ENCODE measurements around the gene FBN1. TPM values are rescaled to one million over a fixed set of nuclear protein-coding genes. Genes with fewer than 3 reads are reported as not detected.

The FBN1 gene
- polyA plus RNA-seq, 2 of the 4 experiments (the other 2 are of a cell fraction): 6.3 to 9.4 TPM

DNA sequence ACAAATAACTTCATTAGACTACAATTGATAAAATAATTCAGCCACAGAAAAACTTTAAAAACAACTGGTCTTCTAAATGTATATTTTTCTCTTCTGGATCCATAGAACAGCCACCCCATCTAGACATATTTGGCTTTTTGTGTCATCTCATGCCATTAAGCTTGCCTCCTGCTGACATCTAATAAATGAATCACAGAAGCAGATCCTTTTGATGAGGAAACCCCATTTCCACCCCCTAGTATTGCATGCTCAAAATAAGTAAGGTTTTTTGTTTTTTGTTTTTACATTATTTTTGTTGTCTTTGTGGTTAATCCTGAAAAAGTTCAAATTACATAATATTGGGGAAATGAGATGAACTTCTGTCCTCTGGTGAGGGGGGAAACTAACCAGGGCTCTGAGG, 219.5 kb downstream of the FBN1 start:
- CTCF ChIA-PET: interaction anchor here (0.7 kb wide), 1 partner anchor 430 kb away, joined by 3 read pairs; no protein-coding TSS in a partner anchor
- no peaks in the 10 kb centered on the region for H3K9me3 ChIP-seq
- TF ChIP-seq SMC3 (IDR thresholded peaks at IDR 0.05) (no peak), GATA3 (IDR thresholded peaks at IDR 0.05; ENCODE audit: borderline replicate concordance) (no peak), RAD21 (conservative IDR thresholded peaks at IDR 0.05 in 1 of 2, IDR thresholded peaks at IDR 0.05 in 1 of 2) (no peak), FOSL2 (IDR thresholded peaks at IDR 0.05) (no peak), FOSL2 (CRISPR knock-in tag; IDR thresholded peaks at IDR 0.05) (no peak), NPAS2 (CRISPR knock-in tag; IDR thresholded peaks at IDR 0.05; ENCODE audit: borderline replicate concordance) (no peak), EP300 (IDR thresholded peaks at IDR 0.05) (no peak), HOXB5 (CRISPR knock-in tag; IDR thresholded peaks at IDR 0.05) (no peak), POLR2A (IDR thresholded peaks at IDR 0.05; ENCODE audit: low read length) (no peak), HDAC2 (IDR thresholded peaks at IDR 0.05) (no peak), JUNB (IDR thresholded peaks at IDR 0.05) (no peak), MAFK (IDR thresholded peaks at IDR 0.05; ENCODE audit: partially characterized antibody) (no peak)
- TF ChIP-seq, protein P1, sequence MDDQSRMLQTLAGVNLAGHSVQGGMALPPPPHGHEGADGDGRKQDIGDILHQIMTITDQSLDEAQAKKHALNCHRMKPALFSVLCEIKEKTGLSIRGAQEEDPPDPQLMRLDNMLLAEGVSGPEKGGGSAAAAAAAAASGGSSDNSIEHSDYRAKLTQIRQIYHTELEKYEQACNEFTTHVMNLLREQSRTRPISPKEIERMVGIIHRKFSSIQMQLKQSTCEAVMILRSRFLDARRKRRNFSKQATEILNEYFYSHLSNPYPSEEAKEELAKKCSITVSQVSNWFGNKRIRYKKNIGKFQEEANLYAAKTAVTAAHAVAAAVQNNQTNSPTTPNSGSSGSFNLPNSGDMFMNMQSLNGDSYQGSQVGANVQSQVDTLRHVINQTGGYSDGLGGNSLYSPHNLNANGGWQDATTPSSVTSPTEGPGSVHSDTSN (IDR thresholded peaks at IDR 0.05): no peak
- H3K4me1 ChIP-seq: no peaks in the 10 kb centered on the region
- no peak overlapping the region for H3K4me2 ChIP-seq
- no peak for DNase-seq (ENCODE audit: low read depth in 1 of 2, low spot score in 1 of 2)
- no peak overlapping the region for H3K27ac ChIP-seq
- ATAC-seq: no peak
- no peak for FAIRE-seq
- no peak overlapping the region for H3K4me3 ChIP-seq
- POLR2A ChIA-PET: no interaction called here

DNA sequence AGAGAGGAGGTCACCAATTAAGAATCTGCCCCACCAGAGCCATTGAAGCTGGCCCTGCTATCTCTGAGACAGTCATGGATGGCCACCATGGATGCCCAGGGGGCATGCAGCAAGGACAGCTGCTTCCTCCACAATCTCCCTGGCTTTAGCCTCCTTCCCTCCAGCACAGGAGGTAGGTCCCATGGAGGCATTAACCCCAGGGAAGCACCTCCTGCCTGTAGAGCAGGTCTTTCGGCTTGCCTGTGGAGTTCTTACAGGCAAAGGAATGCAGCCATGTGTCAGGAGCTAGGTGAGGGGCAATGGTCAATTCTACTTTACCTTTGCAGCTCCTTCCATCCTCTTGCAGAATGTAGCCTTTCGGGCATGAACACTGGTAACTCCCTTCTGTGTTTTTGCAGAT, 220.5 kb downstream of the FBN1 start:
- no peak for FAIRE-seq
- CTCF ChIA-PET: interaction anchor here (0.6 to 1.4 kb wide), 3 partner anchors 12 to 25 kb away, joined by 3 to 4 read pairs (median 4); no protein-coding TSS in a partner anchor

DNA sequence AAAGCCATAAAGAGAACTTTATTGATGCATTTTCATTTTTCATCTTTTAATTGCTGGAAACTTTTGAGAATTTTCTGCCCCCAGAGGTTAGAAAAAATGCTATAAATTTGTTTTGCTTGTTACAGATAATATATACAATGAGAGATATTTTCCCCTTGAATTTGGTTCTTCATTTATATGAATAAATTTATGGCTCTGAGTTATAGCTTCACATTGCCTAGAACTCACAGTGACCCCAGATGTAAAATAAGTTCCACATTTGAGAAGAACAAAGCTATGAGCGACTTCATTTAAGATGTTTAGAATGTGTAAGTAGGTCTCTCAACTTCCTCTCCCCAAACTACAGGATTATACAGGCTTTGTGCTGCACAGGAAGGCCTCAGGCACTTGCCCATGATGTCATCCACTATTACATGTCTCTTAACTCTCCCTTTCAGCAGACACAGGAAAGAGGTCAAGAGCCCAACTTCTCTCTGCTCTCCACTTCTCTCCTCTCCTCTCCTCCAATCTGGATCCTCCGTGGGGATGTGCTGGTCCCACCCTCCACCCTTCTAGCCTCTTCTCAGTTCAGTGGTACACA, 221.5 kb downstream of the FBN1 start:
- WGBS (ENCODE audit: missing lambda C conversion rate): 65% methylated on average over 2 of the region's 2 CpGs
- ATAC-seq (no peak), FAIRE-seq (no peak), DNase-seq (ENCODE audit: low read depth in 1 of 2, low spot score in 1 of 2) (no peak)
- Histone ChIP-seq H3K27ac (no peak overlapping the region), H3K4me1 (no peaks in the 10 kb centered on the region), H3K4me3 (no peak overlapping the region), H3K9me3 (no peaks in the 10 kb centered on the region), H3K4me2 (no peak overlapping the region)
- ChIA-PET POLR2A (no interaction called here), CTCF (interaction anchor here (1.4 kb wide), 1 partner anchor 17 kb away, joined by 4 read pairs; no protein-coding TSS in a partner anchor)
- TF ChIP-seq, protein P2, sequence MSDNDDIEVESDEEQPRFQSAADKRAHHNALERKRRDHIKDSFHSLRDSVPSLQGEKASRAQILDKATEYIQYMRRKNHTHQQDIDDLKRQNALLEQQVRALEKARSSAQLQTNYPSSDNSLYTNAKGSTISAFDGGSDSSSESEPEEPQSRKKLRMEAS (IDR thresholded peaks at IDR 0.05): no peak
- TF ChIP-seq RFX5 (IDR thresholded peaks at IDR 0.05): no peak
- TF ChIP-seq NFE2L2 (conservative IDR thresholded peaks at IDR 0.05; ENCODE audit: low read length): no peak
- TF ChIP-seq HDAC2 (IDR thresholded peaks at IDR 0.05): no peak
- TF ChIP-seq JUNB (IDR thresholded peaks at IDR 0.05): no peak
- TF ChIP-seq, protein P3, sequence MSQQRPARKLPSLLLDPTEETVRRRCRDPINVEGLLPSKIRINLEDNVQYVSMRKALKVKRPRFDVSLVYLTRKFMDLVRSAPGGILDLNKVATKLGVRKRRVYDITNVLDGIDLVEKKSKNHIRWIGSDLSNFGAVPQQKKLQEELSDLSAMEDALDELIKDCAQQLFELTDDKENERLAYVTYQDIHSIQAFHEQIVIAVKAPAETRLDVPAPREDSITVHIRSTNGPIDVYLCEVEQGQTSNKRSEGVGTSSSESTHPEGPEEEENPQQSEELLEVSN (IDR thresholded peaks at IDR 0.05; ENCODE audit: borderline replicate concordance, low read depth): no peak
- TF ChIP-seq ZSCAN20 (CRISPR knock-in tag; IDR thresholded peaks at IDR 0.05): no peak
- TF ChIP-seq MAFK (IDR thresholded peaks at IDR 0.05; ENCODE audit: partially characterized antibody): no peak
- TF ChIP-seq CBX8 (IDR thresholded peaks at IDR 0.05): no peak
- TF ChIP-seq NPAS2 (CRISPR knock-in tag; IDR thresholded peaks at IDR 0.05; ENCODE audit: borderline replicate concordance): no peak
- TF ChIP-seq, protein P4, sequence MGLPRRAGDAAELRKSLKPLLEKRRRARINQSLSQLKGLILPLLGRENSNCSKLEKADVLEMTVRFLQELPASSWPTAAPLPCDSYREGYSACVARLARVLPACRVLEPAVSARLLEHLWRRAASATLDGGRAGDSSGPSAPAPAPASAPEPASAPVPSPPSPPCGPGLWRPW (IDR thresholded peaks at IDR 0.05): no peak
- TF ChIP-seq NR3C1 (IDR thresholded peaks at IDR 0.05): no peak
- no peak for TF ChIP-seq HOXB5 (CRISPR knock-in tag; IDR thresholded peaks at IDR 0.05)

More for the DNA sequence above, 220.5 kb downstream of the FBN1 start:
- H3K4me1 ChIP-seq: no peaks in the 10 kb centered on the region
- no peak overlapping the region for H3K4me2 ChIP-seq
- DNase-seq (ENCODE audit: low read depth in 1 of 2, low spot score in 1 of 2): no peak
- H3K9me3 ChIP-seq: no peaks in the 10 kb centered on the region
- POLR2A ChIA-PET: no interaction called here
- 80% methylated on average over 1 of the region's 2 CpGs for WGBS (ENCODE audit: missing lambda C conversion rate)
- TF ChIP-seq ZFP36 (IDR thresholded peaks at IDR 0.05; ENCODE audit: borderline replicate concordance, partially characterized antibody) (no peak), SMC3 (IDR thresholded peaks at IDR 0.05) (no peak), ZC3H11A (IDR thresholded peaks at IDR 0.05) (no peak), RARB (CRISPR knock-in tag; IDR thresholded peaks at IDR 0.05) (no peak), HEYL (CRISPR knock-in tag; IDR thresholded peaks at IDR 0.05) (no peak)
- TF ChIP-seq, protein P2 (IDR thresholded peaks at IDR 0.05): no peak
- TF ChIP-seq, protein P5, sequence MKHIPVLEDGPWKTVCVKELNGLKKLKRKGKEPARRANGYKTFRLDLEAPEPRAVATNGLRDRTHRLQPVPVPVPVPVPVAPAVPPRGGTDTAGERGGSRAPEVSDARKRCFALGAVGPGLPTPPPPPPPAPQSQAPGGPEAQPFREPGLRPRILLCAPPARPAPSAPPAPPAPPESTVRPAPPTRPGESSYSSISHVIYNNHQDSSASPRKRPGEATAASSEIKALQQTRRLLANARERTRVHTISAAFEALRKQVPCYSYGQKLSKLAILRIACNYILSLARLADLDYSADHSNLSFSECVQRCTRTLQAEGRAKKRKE (CRISPR knock-in tag; IDR thresholded peaks at IDR 0.05; ENCODE audit: low read depth): no peak
- no peak overlapping the region for H3K4me3 ChIP-seq
- ATAC-seq: no peak
- H3K27ac ChIP-seq: no peak overlapping the region
